Esophagus muscularis mucosa (tissue), 4 donors: ENCODE measurements around the gene PRDM1. TPM values are rescaled to one million over a fixed set of nuclear protein-coding genes. Genes with fewer than 3 reads are reported as not detected.

Source experiments
- DNase-seq: peaks from one replicate; pipeline ENCODE4 v3.0.0-alpha.2; 2017; ENCODE audit errors: extremely low spot score
- H3K27ac ChIP-seq, 4 donors: fragments of 200-600 bp; sonication (generic); replicated peaks in 1 of 4; 1 replicate in 3 of 4; 2 replicates in 1 of 4; pipeline ENCODE4 v1.5.1; 2016 to 2019; ENCODE audit warnings: mild to moderate bottlenecking in 1 of 4
- H3K27me3 ChIP-seq, 4 donors: fragments of 200-600 bp; sonication (generic); one replicate each; pipeline versions ENCODE4 v1.5.1 to v1.6.0; 2016 to 2019
- H3K36me3 ChIP-seq, 4 donors: fragments of 200-600 bp; sonication (generic); one replicate each; pipeline ENCODE4 v1.5.1; 2016 to 2019
- H3K4me1 ChIP-seq, 4 donors: fragments of 200-600 bp; sonication (generic); one replicate each; pipeline ENCODE4 v1.5.1; 2016 to 2019
- H3K4me3 ChIP-seq, 4 donors: fragments of 200-600 bp; sonication (generic); 1 replicate in 2 of 4; 2 replicates in 2 of 4; pipeline ENCODE4 v1.5.1; 2016 to 2019; ENCODE audit warnings: mild to moderate bottlenecking in 4 of 4, moderate library complexity in 1 of 4
- H3K9me3 ChIP-seq, 4 donors: fragments of 200-600 bp; sonication (generic); 1 replicate in 3 of 4; 2 replicates in 1 of 4; pipeline ENCODE4 v1.5.1; 2016 to 2019
- EP300 ChIP-seq: sonication (generic); formaldehyde crosslinking; IDR thresholded peaks from one replicate; pipeline ENCODE4 v1.6.1; 2017; ENCODE audit warnings: antibody characterized with exemption
- POLR2A ChIP-seq: fragments of 450-650 bp; IDR thresholded peaks from one replicate; pipeline ENCODE4 v1.6.1; 2017; ENCODE audit warnings: antibody characterized with exemption, moderate library complexity, mild to moderate bottlenecking, low read depth
- POLR2AphosphoS5 ChIP-seq, 2 donors: sonication (generic); formaldehyde crosslinking; IDR thresholded peaks; one replicate each; pipeline ENCODE4 v1.6.1; 2017; ENCODE audit warnings: antibody characterized with exemption in 2 of 2
- WGBS: methylation state at CpG from one replicate; pipeline ENCODE4 v1.1.5; 2018; 5-methylcytosine and 5-hydroxymethylcytosine counted together
- intact Hi-C: fragments of 100-400 bp; cut with DNase I; formaldehyde crosslinking; loops from one replicate; pipeline ENCODE4 v1.15.1; 2023
- total RNA-seq, 4 donors: library from RNA; depleted of rRNA; stranded (reverse); fragments of >200 nt; gene quantifications; one replicate each; pipeline versions ENCODE4 v1.1.0 to v1.2.1, GENCODE V29; 2016
- TF ChIP-seq, protein P1 (sequence below), 3 experiments: fragments of 200-600 bp in 2 of 3; fragments of 450-650 bp in 1 of 3; sonication (generic) in 2 of 3; IDR thresholded peaks; one replicate each; pipeline ENCODE4 v1.5.1; 2017 to 2019; ENCODE audit warnings: antibody characterized with exemption in 3 of 3, mild to moderate bottlenecking in 2 of 3, moderate library complexity in 1 of 3

The PRDM1 gene
- total RNA-seq, 4 donors from 2014 or later = 1.8 to 5.1 (median 2.3) TPM

DNA sequence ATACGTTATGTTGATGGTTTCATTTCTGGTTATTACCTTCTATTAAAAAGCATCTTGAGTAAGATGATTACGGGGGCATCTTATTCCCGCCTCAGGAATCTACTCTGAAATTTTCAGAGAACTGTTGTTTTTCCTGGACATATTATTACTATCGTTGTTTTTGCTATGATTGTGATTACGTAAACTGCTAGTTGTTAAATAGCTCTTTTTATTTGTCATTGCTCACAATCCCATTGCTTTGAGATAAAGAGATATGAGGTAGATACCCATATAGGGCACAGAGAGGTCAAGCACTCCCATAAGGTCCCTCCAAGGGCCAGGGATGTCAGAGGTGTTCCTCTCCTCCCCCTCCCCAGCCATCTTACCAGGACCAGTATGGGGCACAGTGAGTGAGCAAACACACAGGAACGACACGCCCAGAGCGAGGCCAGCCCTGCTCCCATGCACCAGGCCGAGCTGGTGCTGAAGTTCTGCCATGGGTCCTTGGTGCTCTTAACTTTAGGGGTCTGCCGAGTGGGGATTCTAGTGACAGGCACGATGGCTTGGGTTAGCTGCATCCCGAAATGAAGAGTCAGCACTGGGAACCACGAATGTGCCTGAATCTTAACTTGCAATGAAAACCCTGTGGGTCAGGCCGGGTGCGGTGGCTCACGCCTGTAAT is 49.9 kb downstream of the PRDM1 start:
- H3K27me3 ChIP-seq = no peaks in the 10 kb centered on the region
- no peak for DNase-seq

DNA sequence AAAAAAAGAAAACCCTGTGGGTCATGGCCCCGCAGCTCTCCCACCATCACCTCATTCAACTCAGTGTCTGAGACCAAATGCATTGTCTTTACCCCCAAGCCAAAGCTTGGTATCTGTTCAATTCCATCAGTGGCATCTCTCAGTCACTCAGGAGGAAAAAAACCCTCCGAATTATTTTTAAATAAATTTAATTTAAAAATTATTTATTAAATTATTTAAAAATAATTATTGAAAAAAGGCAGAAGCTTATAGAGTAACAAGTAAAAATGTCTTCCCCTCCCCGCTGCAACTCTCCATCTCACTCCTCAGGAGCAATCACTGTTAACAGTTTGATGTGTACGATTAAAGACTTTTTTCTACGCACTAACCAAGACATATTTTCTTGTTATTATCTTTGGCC is 50.7 kb downstream of the PRDM1 start:
- Histone ChIP-seq H3K4me3 (no peak overlapping the region), H3K27ac (no peak overlapping the region), H3K27me3 (no peaks in the 10 kb centered on the region), H3K36me3 (no peaks in the 10 kb centered on the region), H3K9me3 (no peaks in the 10 kb centered on the region), H3K4me1 (no peaks in the 10 kb centered on the region)
- intact Hi-C loops = no loop called here
- TF ChIP-seq, protein P1, sequence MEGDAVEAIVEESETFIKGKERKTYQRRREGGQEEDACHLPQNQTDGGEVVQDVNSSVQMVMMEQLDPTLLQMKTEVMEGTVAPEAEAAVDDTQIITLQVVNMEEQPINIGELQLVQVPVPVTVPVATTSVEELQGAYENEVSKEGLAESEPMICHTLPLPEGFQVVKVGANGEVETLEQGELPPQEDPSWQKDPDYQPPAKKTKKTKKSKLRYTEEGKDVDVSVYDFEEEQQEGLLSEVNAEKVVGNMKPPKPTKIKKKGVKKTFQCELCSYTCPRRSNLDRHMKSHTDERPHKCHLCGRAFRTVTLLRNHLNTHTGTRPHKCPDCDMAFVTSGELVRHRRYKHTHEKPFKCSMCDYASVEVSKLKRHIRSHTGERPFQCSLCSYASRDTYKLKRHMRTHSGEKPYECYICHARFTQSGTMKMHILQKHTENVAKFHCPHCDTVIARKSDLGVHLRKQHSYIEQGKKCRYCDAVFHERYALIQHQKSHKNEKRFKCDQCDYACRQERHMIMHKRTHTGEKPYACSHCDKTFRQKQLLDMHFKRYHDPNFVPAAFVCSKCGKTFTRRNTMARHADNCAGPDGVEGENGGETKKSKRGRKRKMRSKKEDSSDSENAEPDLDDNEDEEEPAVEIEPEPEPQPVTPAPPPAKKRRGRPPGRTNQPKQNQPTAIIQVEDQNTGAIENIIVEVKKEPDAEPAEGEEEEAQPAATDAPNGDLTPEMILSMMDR (IDR thresholded peaks at IDR 0.05) = no peak
- no peak for TF ChIP-seq EP300
- no peak for TF ChIP-seq POLR2AphosphoS5 (IDR thresholded peaks at IDR 0.05)
- no peak for TF ChIP-seq POLR2A
- WGBS = 93% methylated on average over 5 of the region's 5 CpGs
- DNase-seq = no peak

More for the DNA sequence above, 49.9 kb downstream of the PRDM1 start:
- H3K4me3 ChIP-seq = no peak overlapping the region
- no peaks in the 10 kb centered on the region for H3K36me3 ChIP-seq
- intact Hi-C loops = no loop called here
- H3K4me1 ChIP-seq = no peaks in the 10 kb centered on the region
- no peak overlapping the region for H3K27ac ChIP-seq
- TF ChIP-seq POLR2AphosphoS5 (IDR thresholded peaks at IDR 0.05) = no peak
- no peak for TF ChIP-seq POLR2A
- no peak for TF ChIP-seq EP300
- TF ChIP-seq, protein P1 (IDR thresholded peaks at IDR 0.05) = no peak
- WGBS = 90% methylated on average over 16 of the region's 16 CpGs
- no peaks in the 10 kb centered on the region for H3K9me3 ChIP-seq

DNA sequence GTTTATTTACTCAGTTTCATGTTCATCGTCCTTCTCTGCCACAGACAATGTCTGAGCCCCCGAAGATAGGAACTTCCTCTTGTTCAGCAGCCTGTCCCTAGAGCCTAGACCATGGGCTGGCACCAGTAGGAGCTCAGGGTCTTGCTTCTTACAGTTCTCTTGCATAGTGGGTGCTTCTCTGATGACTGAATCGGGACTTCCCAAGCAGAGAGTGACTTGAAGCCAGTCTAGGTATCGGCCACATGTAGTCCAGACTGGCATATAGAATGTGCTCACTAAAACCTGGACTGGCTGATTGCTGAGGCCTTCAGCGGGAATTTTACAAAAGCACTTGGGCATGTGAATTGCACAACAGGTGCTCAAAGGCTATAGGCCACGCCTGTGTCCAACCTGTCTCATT is 52.0 kb downstream of the PRDM1 start:
- intact Hi-C loops = no loop called here
- no peaks in the 10 kb centered on the region for H3K4me1 ChIP-seq
- H3K36me3 ChIP-seq = no peaks in the 10 kb centered on the region
- H3K27me3 ChIP-seq = no peaks in the 10 kb centered on the region
- H3K4me3 ChIP-seq = no peak overlapping the region
- WGBS = 67% methylated on average over 4 of the region's 6 CpGs
- no peaks in the 10 kb centered on the region for H3K9me3 ChIP-seq
- H3K27ac ChIP-seq = no peak overlapping the region
- TF ChIP-seq, protein P1 (IDR thresholded peaks at IDR 0.05) = no peak
- no peak for TF ChIP-seq EP300
- no peak for DNase-seq

DNA sequence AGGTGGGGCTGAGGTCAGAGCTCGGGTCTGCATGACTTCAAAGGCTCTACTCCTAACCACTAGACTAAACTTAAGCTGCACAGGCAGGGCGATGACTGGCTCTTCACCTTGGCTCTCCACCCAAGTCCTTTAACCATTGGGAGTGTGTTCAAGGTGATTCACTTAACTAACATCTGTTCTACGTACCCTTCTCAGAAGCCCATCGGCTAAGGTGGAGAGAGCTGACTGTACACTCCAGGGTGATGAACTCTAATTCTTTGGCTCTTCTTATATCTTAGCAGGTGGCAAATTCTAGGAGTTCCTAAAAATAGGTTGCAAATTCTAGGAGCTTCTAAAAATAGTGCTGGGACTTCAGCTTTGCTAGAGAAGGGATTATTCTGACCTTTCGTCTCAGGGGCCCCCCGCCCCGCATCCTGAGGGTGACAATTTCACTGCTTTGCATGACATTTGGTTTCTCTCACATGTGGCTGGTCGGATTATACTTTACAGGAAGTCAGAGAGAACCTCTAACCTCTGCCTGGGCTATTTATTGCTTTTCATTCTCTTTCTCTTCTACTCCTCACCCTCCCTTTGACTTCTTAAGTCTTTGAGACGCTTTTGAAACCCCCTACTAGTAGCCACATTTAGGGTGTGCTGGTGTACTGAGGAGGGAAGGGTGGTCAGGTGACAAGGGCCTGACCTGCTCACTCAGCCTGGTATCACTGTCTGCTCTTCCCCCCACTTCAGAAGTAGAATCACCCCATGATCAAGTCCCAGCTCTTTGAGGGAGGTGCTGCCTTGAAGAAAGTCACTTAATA is 55.5 kb downstream of the PRDM1 start:
- H3K27ac ChIP-seq = no peak overlapping the region
- WGBS = 73% methylated on average over 9 of the region's 9 CpGs
- H3K27me3 ChIP-seq = peaks cover 0 to 4% (median 0%) of the 10 kb centered on the region in 4 donors
- H3K4me3 ChIP-seq = no peak overlapping the region
- DNase-seq = no peak
- intact Hi-C loops = no loop called here
- no peaks in the 10 kb centered on the region for H3K4me1 ChIP-seq
- no peaks in the 10 kb centered on the region for H3K9me3 ChIP-seq
- TF ChIP-seq EP300 = no peak
- no peak for TF ChIP-seq POLR2AphosphoS5 (IDR thresholded peaks at IDR 0.05)
- TF ChIP-seq POLR2A = no peak
- TF ChIP-seq, protein P1 (IDR thresholded peaks at IDR 0.05) = no peak
- no peaks in the 10 kb centered on the region for H3K36me3 ChIP-seq
